Neural progenitor cell (in vitro differentiated cells): ENCODE data around the gene UBTD2. TPM values are rescaled to one million over a fixed set of nuclear protein-coding genes. Genes with fewer than 3 reads are reported as not detected.

ENCODE experiments used
- DNase-seq: peaks from one replicate; pipeline ENCODE4 v3.0.0-alpha.2; 2016; ENCODE audit warnings: low spot score
- H2AFZ ChIP-seq: fragments of 200-600 bp; sonication (generic); replicated peaks from 2 replicates; pipeline ENCODE4 v1.6.1; 2016; ENCODE audit warnings: antibody characterized with exemption
- H3F3A ChIP-seq: fragments of 200-600 bp; sonication (generic); 2 replicates; pipeline ENCODE4 v1.6.1; 2016; ENCODE audit warnings: antibody characterized with exemption, low read depth
- H3K27ac ChIP-seq: fragments of 200-600 bp; sonication (generic); 2 replicates; pipeline ENCODE4 v1.5.1; 2016; ENCODE audit warnings: mild to moderate bottlenecking
- H3K27me3 ChIP-seq: fragments of 200-600 bp; sonication (generic); 2 replicates; pipeline ENCODE4 v1.6.1; 2016; ENCODE audit warnings: mild to moderate bottlenecking, moderate library complexity
- H3K36me3 ChIP-seq: fragments of 200-600 bp; sonication (generic); 2 replicates; pipeline ENCODE4 v1.5.1; 2016
- H3K4me1 ChIP-seq: fragments of 200-600 bp; sonication (generic); 2 replicates; pipeline ENCODE4 v1.6.1; 2016; ENCODE audit warnings: mixed run types
- H3K4me2 ChIP-seq: fragments of 200-600 bp; sonication (generic); 2 replicates; pipeline ENCODE4 v1.6.1; 2016
- H3K4me3 ChIP-seq: fragments of 200-600 bp; sonication (generic); 2 replicates; pipeline ENCODE4 v1.5.1; 2016
- H3K79me2 ChIP-seq: fragments of 200-600 bp; sonication (generic); 2 replicates; pipeline ENCODE4 v1.6.1; 2016; ENCODE audit warnings: low read depth
- H3K9ac ChIP-seq: fragments of 200-600 bp; sonication (generic); 2 replicates; pipeline ENCODE4 v1.6.1; 2016
- H3K9me3 ChIP-seq: fragments of 200-600 bp; sonication (generic); 2 replicates; pipeline ENCODE4 v1.5.1; 2016; ENCODE audit warnings: low read depth
- H4K20me1 ChIP-seq: fragments of 200-600 bp; sonication (generic); 2 replicates; pipeline ENCODE4 v1.6.1; 2016; ENCODE audit warnings: low read depth
- H3K27ac Mint-ChIP-seq: 3 replicates; pipeline ENCODE4 v1.8.0; 2021; ENCODE audit warnings: mixed read lengths
- H3K27me3 Mint-ChIP-seq: 2 replicates; pipeline ENCODE4 v1.8.0; 2022; ENCODE audit warnings: low read depth, mild to moderate bottlenecking, inconsistent platforms, moderate library complexity, mixed read lengths; ENCODE audit not compliant: insufficient read depth
- H3K36me3 Mint-ChIP-seq: 3 replicates; pipeline ENCODE4 v1.8.0; 2021; ENCODE audit warnings: mixed read lengths
- H3K4me1 Mint-ChIP-seq: 3 replicates; pipeline ENCODE4 v1.8.0; 2021; ENCODE audit warnings: mixed read lengths
- H3K4me3 Mint-ChIP-seq: 3 replicates; pipeline ENCODE4 v1.8.0; 2021; ENCODE audit warnings: mild to moderate bottlenecking, moderate library complexity, mixed read lengths
- H3K9me3 Mint-ChIP-seq: 3 replicates; pipeline ENCODE4 v1.8.0; 2020; ENCODE audit warnings: mixed read lengths
- CTCF ChIP-seq: fragments of 200-600 bp; sonication (generic); IDR thresholded peaks from 2 replicates; pipeline ENCODE4 v1.5.1; 2017; ENCODE audit warnings: antibody characterized with exemption, mild to moderate bottlenecking
- EZH2 ChIP-seq: fragments of 200-600 bp; sonication (generic); IDR thresholded peaks from 2 replicates; pipeline ENCODE4 v1.6.1; 2017; ENCODE audit warnings: antibody characterized with exemption, mild to moderate bottlenecking, moderate library complexity
- EZH2phosphoT487 ChIP-seq: fragments of 200-600 bp; sonication (generic); IDR thresholded peaks from 2 replicates; pipeline ENCODE4 v1.6.1; 2017; ENCODE audit warnings: antibody characterized with exemption
- total RNA-seq: library from RNA; depleted of rRNA; stranded (reverse); fragments of >200 nt; gene quantifications from 2 replicates; pipeline ENCODE4 v1.2.3, GENCODE V29; 2015; ENCODE audit warnings: low replicate concordance

The UBTD2 gene
- total RNA-seq, 1 donor from 2014 or later, result 92.9 TPM

DNA sequence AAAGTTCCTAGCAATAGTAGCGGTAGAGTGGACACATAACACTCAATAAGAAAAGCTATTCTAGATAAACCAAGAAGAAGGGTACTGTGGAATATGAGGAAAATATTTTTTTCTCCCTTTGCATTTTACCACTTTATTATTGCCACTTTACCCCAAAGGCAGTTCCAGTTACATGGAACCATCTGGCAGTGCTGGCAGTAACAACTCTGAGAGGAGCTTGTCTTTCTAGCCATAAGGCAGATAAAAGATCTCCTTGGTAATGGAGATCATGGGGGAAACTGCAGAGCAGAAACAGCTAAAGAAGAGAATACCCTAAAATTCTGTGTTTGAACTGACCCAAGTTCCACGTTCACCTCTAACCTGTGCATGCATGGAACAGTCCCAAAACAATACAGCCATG, 38.5 kb downstream of the UBTD2 start:
- TF ChIP-seq CTCF (no peak), EZH2 (no peak), EZH2phosphoT487 (no peak)
- H3K9me3 Mint-ChIP-seq, result peaks cover 35% of the 10 kb centered on the region
- H3K36me3 ChIP-seq, result peaks cover 5% of the 10 kb centered on the region
- peaks cover 49% of the 10 kb centered on the region for H3K36me3 Mint-ChIP-seq
- H2AFZ ChIP-seq, result no peak overlapping the region
- H3K4me3 Mint-ChIP-seq, result no peak overlapping the region
- H3K27ac Mint-ChIP-seq, result no peak overlapping the region
- no peaks in the 10 kb centered on the region for H3K27me3 Mint-ChIP-seq
- H3K9me3 ChIP-seq, result no peaks in the 10 kb centered on the region
- H3K27me3 ChIP-seq, result no peaks in the 10 kb centered on the region
- no peak overlapping the region for H3K4me3 ChIP-seq
- peaks cover 57% of the 10 kb centered on the region for H4K20me1 ChIP-seq
- H3K79me2 ChIP-seq, result peaks cover 100% of the 10 kb centered on the region
- H3K9ac ChIP-seq, result no peak overlapping the region
- H3K4me1 Mint-ChIP-seq, result peaks cover 3% of the 10 kb centered on the region
- peaks cover 5% of the 10 kb centered on the region for H3K4me1 ChIP-seq
- peak overlapping the region; percentile 23 for H3K27ac ChIP-seq
- no peaks in the 10 kb centered on the region for H3F3A ChIP-seq
- DNase-seq, result no peak
- H3K4me2 ChIP-seq, result no peak overlapping the region

GRCh38 chr5:172243302-172243701, 40.3 kb downstream of the UBTD2 start:
- peaks cover 66% of the 10 kb centered on the region for H4K20me1 ChIP-seq
- Mint-ChIP-seq H3K27ac (no peak overlapping the region), H3K9me3 (peaks cover 26% of the 10 kb centered on the region), H3K36me3 (peaks cover 46% of the 10 kb centered on the region), H3K4me1 (peaks cover 3% of the 10 kb centered on the region), H3K4me3 (no peak overlapping the region), H3K27me3 (no peaks in the 10 kb centered on the region)
- H3K36me3 ChIP-seq, result peaks cover 5% of the 10 kb centered on the region
- H3K27ac ChIP-seq, result no peak overlapping the region
- no peak overlapping the region for H3K4me3 ChIP-seq
- H3F3A ChIP-seq, result no peaks in the 10 kb centered on the region
- no peak overlapping the region for H3K9ac ChIP-seq
- H3K9me3 ChIP-seq, result no peaks in the 10 kb centered on the region
- no peak overlapping the region for H2AFZ ChIP-seq
- H3K4me2 ChIP-seq, result no peak overlapping the region
- no peaks in the 10 kb centered on the region for H3K27me3 ChIP-seq
- DNase-seq, result no peak
- TF ChIP-seq EZH2 (no peak), CTCF (no peak), EZH2phosphoT487 (no peak)
- peaks cover 5% of the 10 kb centered on the region for H3K4me1 ChIP-seq
- H3K79me2 ChIP-seq, result peaks cover 100% of the 10 kb centered on the region

GRCh38 chr5:172238334-172238733, 45.2 kb downstream of the UBTD2 start:
- H3K4me3 Mint-ChIP-seq, result no peak overlapping the region
- no peak overlapping the region for H3K9ac ChIP-seq
- H3K36me3 ChIP-seq, result peaks cover 11% of the 10 kb centered on the region
- peaks cover 6% of the 10 kb centered on the region for H3K4me1 Mint-ChIP-seq
- H3F3A ChIP-seq, result peaks cover 15% of the 10 kb centered on the region
- no peak overlapping the region for H2AFZ ChIP-seq
- no peak overlapping the region for H3K27ac Mint-ChIP-seq
- H3K27me3 Mint-ChIP-seq, result no peaks in the 10 kb centered on the region
- peaks cover 98% of the 10 kb centered on the region for H3K79me2 ChIP-seq
- H4K20me1 ChIP-seq, result peaks cover 77% of the 10 kb centered on the region
- H3K27me3 ChIP-seq, result no peaks in the 10 kb centered on the region
- H3K4me3 ChIP-seq, result no peak overlapping the region
- TF ChIP-seq EZH2phosphoT487, result no peak
- peak overlapping the region; percentile 31 for H3K27ac ChIP-seq
- H3K36me3 Mint-ChIP-seq, result peaks cover 27% of the 10 kb centered on the region
- peaks cover 21% of the 10 kb centered on the region for H3K4me1 ChIP-seq
- H3K9me3 ChIP-seq, result no peaks in the 10 kb centered on the region
- peaks cover 10% of the 10 kb centered on the region for H3K9me3 Mint-ChIP-seq
- no peak overlapping the region for H3K4me2 ChIP-seq
- DNase-seq, result no peak

GRCh38 chr5:172235827-172236736, 47.5 kb downstream of the UBTD2 start:
- Histone ChIP-seq H3K4me3 (no peak overlapping the region), H3K9me3 (no peaks in the 10 kb centered on the region), H3K4me1 (peaks cover 21% of the 10 kb centered on the region), H3F3A (peaks cover 15% of the 10 kb centered on the region), H3K36me3 (peaks cover 16% of the 10 kb centered on the region), H3K27ac (peak overlapping the region; percentile 41), H3K4me2 (no peak overlapping the region), H2AFZ (no peak overlapping the region), H3K79me2 (peaks cover 98% of the 10 kb centered on the region), H4K20me1 (peaks cover 80% of the 10 kb centered on the region), H3K27me3 (no peaks in the 10 kb centered on the region), H3K9ac (no peak overlapping the region)
- Mint-ChIP-seq H3K36me3 (peaks cover 26% of the 10 kb centered on the region), H3K4me1 (peaks cover 6% of the 10 kb centered on the region), H3K27me3 (peaks cover 4% of the 10 kb centered on the region), H3K4me3 (no peak overlapping the region), H3K27ac (peak overlapping the region; percentile 9), H3K9me3 (peaks cover 5% of the 10 kb centered on the region)
- TF ChIP-seq CTCF (no peak), EZH2phosphoT487 (no peak), EZH2 (no peak)
- no peak for DNase-seq
